HG02571 (cell line): ENCODE results near the gene DPYSL4.
"Not testable (repeated sequence)": the region's sequence is repeated elsewhere in the genome, so short reads cannot be mapped to it uniquely, and the experiment has no call there.

ENCODE experiments used
- ATAC-seq: cut with Tn5 transposase; IDR thresholded peaks from one replicate; pipeline ENCODE4 v1.9.1; 2021; ENCODE audit warnings: mild to moderate bottlenecking, moderate library complexity; ENCODE audit not compliant: unreplicated experiment

The DPYSL4 gene

GRCh38 chr10:132205650-132206376 lies 19.1 kb downstream of the DPYSL4 start:
- no peak for ATAC-seq

- no peak for ATAC-seq
Measured at GRCh38 chr10:132206377-132206745, 19.6 kb downstream of the DPYSL4 start.

GRCh38 chr10:132206806-132207535 lies 20.2 kb downstream of the DPYSL4 start:
- ATAC-seq, result no peak

- ATAC-seq, result no peak
Measured at GRCh38 chr10:132207536-132208461, 21.1 kb downstream of the DPYSL4 start.

GRCh38 chr10:132208462-132209050 lies 21.8 kb downstream of the DPYSL4 start:
- ATAC-seq, result no peak

- ATAC-seq, result no peak
Measured at GRCh38 chr10:132209130-132209529, 22.4 kb downstream of the DPYSL4 start.

- ATAC-seq, result no peak
Measured at GRCh38 chr10:132209978-132210530, 23.3 kb downstream of the DPYSL4 start.

GRCh38 chr10:132210766-132211165 lies 24.0 kb downstream of the DPYSL4 start:
- no peak for ATAC-seq

GRCh38 chr10:132211246-132211645 lies 24.5 kb downstream of the DPYSL4 start:
- no peak for ATAC-seq

GRCh38 chr10:132212816-132213215 lies 26.1 kb downstream of the DPYSL4 start:
- no peak for ATAC-seq

- no peak for ATAC-seq
Measured at GRCh38 chr10:132213917-132214316, 27.2 kb downstream of the DPYSL4 start.

- not testable (repeated sequence) for ATAC-seq
Measured at GRCh38 chr10:132216441-132216840, 29.7 kb downstream of the DPYSL4 start.

GRCh38 chr10:132219486-132219885 lies 32.7 kb downstream of the DPYSL4 start:
- no peak for ATAC-seq

GRCh38 chr10:132220061-132220460 lies 33.3 kb downstream of the DPYSL4 start:
- no peak for ATAC-seq

GRCh38 chr10:132220996-132221395 lies 34.2 kb downstream of the DPYSL4 start:
- ATAC-seq, result not testable (repeated sequence)

GRCh38 chr10:132222726-132223125 lies 36.0 kb downstream of the DPYSL4 start:
- ATAC-seq, result no peak

GRCh38 chr10:132223156-132223590 lies 36.4 kb downstream of the DPYSL4 start:
- peak; percentile 78 for ATAC-seq

- no peak for ATAC-seq
Measured at GRCh38 chr10:132223611-132224342, 37.0 kb downstream of the DPYSL4 start.

- no peak for ATAC-seq
Measured at GRCh38 chr10:132224343-132225072, 37.8 kb downstream of the DPYSL4 start.
